Fibroblast of pulmonary artery (primary cell): ENCODE measurements around the gene NXF1.

Experiments used
- DNase-seq: peaks from one replicate; pipeline ENCODE4 v3.0.0-alpha.2; 2010; ENCODE audit warnings: low read depth
- H3K4me3 ChIP-seq: replicated peaks from 2 replicates; pipeline ENCODE4 v1.5.1; 2011; ENCODE audit warnings: low read depth, mild to moderate bottlenecking, control low read depth, low read length, moderate library complexity
- CTCF ChIP-seq: IDR thresholded peaks from 2 replicates; pipeline ENCODE4 v1.5.1; 2011; ENCODE audit warnings: mild to moderate bottlenecking, control low read depth, low read length, inconsistent platforms; ENCODE audit errors: missing control alignments

The NXF1 gene

GRCh38 chr11:62806611-62807121 is 1.4 kb upstream of the NXF1 start:
- DNase-seq, result peak; percentile 48
- H3K4me3 ChIP-seq, result no peak overlapping the region
- TF ChIP-seq CTCF, result no peak

GRCh38 chr11:62805961-62806441 is 761 bp upstream of the NXF1 start:
- peak overlapping the region; percentile 95 for H3K4me3 ChIP-seq
- no peak for TF ChIP-seq CTCF
- peak; percentile 13 for DNase-seq

GRCh38 chr11:62804310-62805075 is 747 bp downstream of the NXF1 start:
- TF ChIP-seq CTCF, result no peak
- DNase-seq, result peak; percentile 61
- H3K4me3 ChIP-seq, result peak overlapping the region; percentile 95

- no peak for TF ChIP-seq CTCF
- no peak for DNase-seq
- H3K4me3 ChIP-seq, result no peak overlapping the region
These were observed 4.2 kb downstream of the NXF1 start for GRCh38 chr11:62801071-62801470.

- H3K4me3 ChIP-seq, result no peak overlapping the region
These were observed 5.8 kb downstream of the NXF1 start for GRCh38 chr11:62799486-62799885.

GRCh38 chr11:62796281-62796680 is 9.0 kb downstream of the NXF1 start:
- DNase-seq, result no peak
- TF ChIP-seq CTCF, result no peak
- no peak overlapping the region for H3K4me3 ChIP-seq

More at GRCh38 chr11:62799486-62799885, 5.8 kb downstream of the NXF1 start:
- no peak for TF ChIP-seq CTCF
- DNase-seq, result no peak
